GM19023 (cell line): ENCODE measurements around the gene AKIRIN1.
"Not testable (repeated sequence)": the region's sequence is repeated elsewhere in the genome, so short reads cannot be mapped to it uniquely, and the experiment has no call there.

Experiments
- ATAC-seq: cut with Tn5 transposase; IDR thresholded peaks from one replicate; pipeline ENCODE4 v1.9.1; 2021; ENCODE audit warnings: mild to moderate bottlenecking, moderate library complexity; ENCODE audit not compliant: unreplicated experiment

The AKIRIN1 gene

GRCh38 chr1:39036678-39037077, 45.6 kb downstream of the AKIRIN1 start:
- no peak for ATAC-seq

DNA sequence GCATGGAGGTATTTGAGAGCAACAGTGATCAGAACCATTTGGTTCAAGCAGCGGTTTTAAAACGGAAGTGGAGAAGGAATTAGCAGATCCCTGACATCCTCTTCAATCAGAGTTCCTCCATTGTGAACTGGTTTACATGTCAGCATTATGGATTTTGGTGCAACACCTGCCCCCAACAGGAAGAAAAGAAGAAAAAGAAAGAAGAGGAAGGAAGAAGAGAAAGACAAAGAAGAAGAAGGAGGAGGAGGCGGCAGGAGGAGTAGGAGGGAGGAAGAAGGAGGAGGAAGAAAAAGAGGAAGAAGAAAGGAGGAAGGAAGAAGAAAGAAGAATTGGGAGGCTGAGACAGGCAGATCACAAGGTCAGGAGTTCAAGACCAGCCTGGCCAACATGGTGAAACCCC, 52.4 kb downstream of the AKIRIN1 start:
- no peak for ATAC-seq

DNA sequence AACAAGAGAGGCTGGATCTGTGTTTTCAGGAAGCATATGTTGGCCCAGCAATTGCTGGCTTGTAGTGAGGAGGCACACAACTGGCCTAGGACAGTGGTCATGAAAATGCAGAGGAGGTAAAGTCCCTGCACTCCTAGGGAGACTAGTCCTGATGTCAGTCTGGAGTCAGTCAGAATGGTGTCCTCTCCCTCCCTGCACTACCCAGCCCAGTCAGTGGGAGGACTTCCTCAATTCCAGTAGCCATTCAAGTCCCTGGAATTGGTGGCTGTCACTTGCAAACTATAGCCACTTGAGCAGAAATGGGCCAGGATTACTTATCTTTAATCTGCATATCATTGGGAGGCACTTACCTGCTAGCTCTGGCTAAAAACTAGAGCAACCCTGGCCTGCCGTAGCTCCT, 53.7 kb downstream of the AKIRIN1 start:
- no peak for ATAC-seq

DNA sequence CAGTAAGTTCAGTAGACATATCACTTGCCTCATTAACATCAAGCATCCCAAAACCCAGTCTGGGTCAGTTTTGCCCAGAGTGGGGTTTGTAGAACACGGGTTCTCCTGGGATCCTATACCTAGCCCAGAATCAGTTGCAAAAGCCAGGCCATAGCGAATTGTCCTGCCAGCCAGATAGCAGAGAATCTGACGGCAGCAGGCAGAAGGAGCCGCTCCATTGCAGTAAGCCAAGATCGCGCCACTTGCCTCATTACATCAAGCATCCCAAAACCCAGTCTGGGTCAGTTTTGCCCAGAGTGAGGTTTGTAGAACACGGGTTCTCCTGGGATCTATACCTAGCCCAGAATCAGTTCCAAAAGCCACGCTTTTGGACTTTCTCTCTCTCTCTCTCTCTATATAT, 54.2 kb downstream of the AKIRIN1 start:
- no peak for ATAC-seq

DNA sequence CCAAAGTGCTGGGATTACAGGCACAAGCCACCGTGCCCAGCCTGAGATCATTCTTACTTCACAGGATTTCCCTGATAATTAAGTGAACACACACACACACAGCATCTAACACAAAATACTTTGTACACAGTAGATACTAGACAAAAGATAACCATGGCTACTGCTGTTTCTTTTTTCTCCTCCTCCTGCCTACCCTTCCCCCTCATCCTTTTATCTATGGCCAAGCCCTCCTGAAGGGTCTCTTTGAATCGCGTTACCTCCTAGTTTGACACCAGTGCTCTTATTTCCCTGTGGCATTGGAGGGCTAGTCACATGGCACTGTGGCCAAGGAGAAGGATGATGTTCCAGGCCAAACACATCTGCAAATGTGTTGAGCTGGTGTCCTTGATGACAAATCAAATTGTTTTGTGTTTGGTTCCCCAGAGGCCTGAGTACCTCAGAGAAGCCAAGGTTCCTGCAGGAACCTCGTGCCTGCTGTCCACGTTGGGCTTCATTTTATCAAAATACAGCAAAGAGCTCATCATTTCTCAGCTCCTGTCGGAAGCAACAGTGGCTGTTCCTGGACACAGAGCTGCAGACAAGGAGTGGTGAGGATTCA, 55.6 kb downstream of the AKIRIN1 start:
- ATAC-seq = no peak

DNA sequence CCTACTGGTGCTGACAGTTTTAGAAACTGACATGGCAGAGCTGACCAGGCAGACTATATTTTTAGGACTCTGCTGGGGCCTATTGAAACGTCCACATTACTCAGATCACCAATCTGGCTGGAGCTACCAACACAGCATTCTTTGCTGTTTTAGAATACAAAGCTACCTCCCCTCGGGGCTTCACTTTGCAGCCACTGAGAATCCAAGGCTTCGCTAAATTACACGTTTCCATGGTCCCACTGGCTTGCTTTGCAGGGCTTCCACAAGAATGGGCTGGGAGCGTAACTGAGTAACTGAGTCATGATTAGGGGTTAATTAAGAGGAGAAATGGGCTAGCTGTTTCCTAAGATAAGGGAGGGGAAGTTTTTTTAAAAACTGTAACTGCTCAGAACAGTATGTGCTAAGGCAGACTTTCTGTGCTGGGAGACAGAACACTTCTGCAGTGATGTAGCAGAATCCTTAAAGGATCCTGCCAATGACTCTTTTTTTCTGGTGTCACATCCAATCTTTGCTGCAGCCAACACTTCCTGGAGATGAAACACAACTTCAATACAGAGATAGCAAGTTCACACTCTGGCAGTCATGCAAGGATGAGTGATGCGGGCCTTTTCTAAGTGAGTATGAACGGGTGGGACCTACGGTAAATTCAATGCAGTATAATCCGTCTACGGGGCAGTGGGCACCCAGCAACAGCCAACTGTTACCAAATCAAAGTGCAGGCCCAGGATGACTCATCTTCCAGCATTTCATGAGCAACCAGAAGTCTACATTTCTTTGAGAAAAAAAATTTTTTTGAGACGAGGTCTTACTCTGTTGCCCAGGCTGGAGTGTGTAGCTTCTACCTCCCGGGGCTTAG, 56.5 kb downstream of the AKIRIN1 start:
- no peak for ATAC-seq

DNA sequence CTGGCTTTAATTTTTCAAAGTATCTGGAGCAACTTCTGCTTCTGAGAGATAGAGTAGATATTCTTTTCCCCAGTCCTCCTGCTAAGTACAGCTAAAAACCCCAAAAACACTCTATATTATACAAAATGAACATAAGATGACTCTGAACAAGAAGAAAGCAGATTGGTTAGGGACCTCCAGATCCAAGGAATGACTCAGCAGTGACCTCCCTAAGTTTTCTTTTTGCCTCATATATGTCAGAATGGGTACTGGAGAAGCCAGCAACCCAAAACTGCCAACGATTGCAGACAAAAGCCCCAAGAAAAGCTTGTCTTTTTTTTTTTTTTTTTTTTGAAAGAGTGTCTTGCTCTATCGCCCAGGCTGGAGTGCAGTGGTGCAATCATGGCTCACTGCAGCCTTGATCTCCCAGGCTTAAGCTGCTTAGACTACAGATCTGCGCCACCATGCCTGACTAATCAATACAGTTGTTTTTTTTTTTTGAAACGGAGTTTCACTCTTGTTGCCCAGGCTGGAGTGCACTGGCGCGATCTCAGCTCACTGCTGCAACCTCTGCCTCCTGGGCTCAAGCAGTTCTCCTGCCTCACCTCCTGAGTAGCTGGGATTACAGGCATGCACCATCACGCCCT, 57.8 kb downstream of the AKIRIN1 start:
- ATAC-seq = no peak

DNA sequence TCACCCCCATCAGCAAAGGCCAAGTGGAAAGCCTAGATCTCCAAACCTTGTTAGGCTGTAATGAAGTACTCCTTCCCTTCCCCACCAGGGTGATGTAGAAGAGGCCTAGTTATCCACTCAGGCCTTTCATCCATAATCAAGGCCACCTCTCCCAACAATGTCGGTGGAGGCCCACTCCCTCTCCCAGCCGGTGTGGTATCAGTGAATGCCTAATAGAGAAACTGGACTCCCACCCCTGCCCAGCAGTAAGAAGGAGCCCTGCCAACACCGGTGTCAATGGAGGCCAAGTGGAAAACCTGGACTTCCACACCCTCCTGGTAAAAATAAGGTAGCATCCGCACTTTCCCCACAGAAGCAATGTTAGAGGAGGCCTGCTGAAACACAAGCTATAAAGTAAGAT, 58.9 kb downstream of the AKIRIN1 start:
- ATAC-seq = no peak

GRCh38 chr1:39051193-39051850, 60.2 kb downstream of the AKIRIN1 start:
- ATAC-seq = not testable (repeated sequence)

- no peak for ATAC-seq
Observed at GRCh38 chr1:39051956-39052355, 60.9 kb downstream of the AKIRIN1 start.

- not testable (repeated sequence) for ATAC-seq
Observed at GRCh38 chr1:39055213-39055710, 64.2 kb downstream of the AKIRIN1 start.
